Stimulated activated CD4-positive, alpha-beta T cell treated with anti-CD3 and anti-CD28 coated beads, Interleukin-1b, Interleukin-23, amount 100 ng/mL, for 48 hours (primary cell): ENCODE measurements around the gene MLPH.

Experiments
- DNase-seq: peaks from one replicate; pipeline ENCODE4 v3.0.0-alpha.2; 2020

The MLPH gene

GRCh38 chr2:237480556-237480955, 6.5 kb upstream of the MLPH start:
- DNase-seq, result no peak

- DNase-seq, result no peak
Measured at GRCh38 chr2:237480988-237481525, 6.0 kb upstream of the MLPH start.

- no peak for DNase-seq
Measured at GRCh38 chr2:237482485-237482884, 4.6 kb upstream of the MLPH start.

GRCh38 chr2:237483018-237483731, 3.9 kb upstream of the MLPH start:
- no peak for DNase-seq

- DNase-seq, result no peak
Measured at GRCh38 chr2:237485304-237485703, 1.7 kb upstream of the MLPH start.

GRCh38 chr2:237485844-237486243, 1.2 kb upstream of the MLPH start:
- no peak for DNase-seq

DNA sequence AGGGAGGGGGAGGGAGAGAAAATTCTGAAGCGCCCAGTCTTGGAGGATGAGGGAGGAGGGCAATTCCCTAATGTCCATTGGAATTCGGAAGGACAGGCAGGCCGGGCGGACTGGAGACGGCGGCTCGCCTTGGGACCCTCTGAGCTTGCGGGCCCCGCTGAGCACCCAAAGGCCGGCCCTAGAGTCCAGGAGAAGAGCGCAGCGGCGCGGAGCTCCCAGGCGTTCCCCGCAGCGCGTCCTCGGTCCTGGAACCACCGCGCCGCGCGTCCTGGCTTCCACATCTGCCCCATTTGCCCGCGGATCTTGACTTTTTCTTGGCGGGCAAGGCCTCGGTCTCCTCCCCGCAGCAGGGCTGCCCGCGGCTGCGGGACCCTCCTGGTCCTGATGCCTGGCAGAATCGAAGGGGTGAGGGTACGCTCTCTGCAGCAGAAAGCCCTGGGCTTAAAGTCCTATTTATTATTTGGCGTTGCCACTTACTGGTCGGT, 675 bp upstream of the MLPH start:
- no peak for DNase-seq

DNA sequence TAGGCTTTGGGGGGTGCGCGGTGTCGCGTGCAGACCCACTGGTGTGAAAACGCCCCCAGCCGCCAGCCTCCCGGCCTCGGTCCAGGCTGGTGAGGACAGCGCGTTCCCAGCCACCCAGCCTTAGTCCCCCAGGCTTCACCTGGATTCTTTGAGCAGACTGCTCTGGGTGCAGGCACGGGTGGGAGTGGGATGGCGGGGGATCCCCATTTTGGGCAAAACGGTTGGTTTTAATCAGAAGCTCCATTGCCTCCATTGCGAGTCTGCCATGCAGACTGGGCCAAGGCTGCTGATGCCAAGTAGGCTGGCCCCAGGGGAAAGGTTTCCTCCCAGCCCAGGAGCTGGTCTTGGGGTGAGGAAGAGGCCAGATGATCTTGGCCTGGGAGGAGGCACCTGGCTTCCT, 445 bp downstream of the MLPH start:
- no peak for DNase-seq

- no peak for DNase-seq
Measured at GRCh38 chr2:237488295-237488694, 1.2 kb downstream of the MLPH start.

DNA sequence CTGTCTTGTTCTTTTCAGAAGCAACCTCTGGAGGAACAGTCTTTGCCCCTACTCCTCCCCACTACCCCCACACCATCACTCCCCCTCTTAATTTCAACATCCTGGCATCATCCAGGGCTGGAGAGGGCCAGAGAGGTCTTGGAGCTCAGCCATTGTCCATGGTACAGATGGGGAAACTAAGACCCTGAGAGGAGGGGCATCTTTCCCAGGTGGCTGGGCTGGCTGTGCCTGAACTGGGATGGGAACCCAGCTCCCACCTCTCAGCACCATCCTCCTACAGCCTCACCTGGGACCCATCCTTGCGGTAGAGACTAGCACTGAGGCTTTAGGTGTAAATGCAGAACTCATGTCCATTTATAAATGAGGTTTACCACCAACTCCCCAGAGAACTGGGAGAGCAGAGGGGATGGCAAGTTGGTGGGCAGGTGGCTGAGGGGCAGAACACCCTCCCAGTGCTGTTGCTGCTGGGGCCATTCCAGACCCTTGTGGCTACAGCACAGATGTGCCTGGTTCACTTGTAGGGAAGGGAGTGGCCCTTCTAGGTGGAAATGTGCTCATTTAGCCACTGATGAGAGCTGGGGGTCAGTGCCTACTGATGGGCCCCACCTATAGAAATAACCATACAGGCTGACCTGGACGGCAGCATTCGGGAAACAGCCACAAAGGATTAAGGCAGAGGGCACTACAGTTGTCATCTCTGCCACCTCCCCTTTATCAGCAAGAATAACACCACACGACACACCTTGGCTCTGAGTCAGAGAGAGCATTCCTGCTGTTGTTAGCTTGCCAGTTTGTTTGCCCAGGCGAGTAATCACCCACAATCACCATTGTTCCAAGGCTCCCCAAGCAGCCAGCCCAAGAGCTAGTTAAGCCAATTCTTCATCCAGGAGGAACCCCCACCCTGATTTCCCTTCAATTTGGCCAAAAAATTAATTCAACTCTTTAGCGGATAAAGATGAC, 2.1 kb downstream of the MLPH start:
- no peak for DNase-seq

GRCh38 chr2:237490009-237490711, 3.1 kb downstream of the MLPH start:
- DNase-seq, result no peak

DNA sequence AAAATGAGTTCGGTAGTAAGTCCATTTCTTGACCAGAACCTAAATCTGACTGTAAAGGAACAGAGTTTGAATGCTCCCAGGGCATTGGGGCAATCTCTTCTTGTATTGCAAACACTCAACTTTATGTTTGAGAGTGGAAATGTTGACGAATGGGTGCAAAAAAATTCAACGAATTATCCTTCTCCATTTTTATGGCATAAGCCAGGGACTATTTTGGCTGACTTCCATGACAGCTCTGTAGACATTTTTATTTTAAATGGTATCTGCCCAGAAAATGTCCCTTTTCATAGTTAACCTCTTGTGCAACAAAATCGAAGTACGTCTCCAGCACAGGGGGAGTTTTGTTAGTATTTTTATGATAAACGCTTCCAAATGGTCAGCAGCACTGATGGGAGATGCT, 3.7 kb downstream of the MLPH start:
- DNase-seq, result no peak

GRCh38 chr2:237491515-237492118, 4.6 kb downstream of the MLPH start:
- no peak for DNase-seq

GRCh38 chr2:237492137-237492890, 5.3 kb downstream of the MLPH start:
- no peak for DNase-seq

DNA sequence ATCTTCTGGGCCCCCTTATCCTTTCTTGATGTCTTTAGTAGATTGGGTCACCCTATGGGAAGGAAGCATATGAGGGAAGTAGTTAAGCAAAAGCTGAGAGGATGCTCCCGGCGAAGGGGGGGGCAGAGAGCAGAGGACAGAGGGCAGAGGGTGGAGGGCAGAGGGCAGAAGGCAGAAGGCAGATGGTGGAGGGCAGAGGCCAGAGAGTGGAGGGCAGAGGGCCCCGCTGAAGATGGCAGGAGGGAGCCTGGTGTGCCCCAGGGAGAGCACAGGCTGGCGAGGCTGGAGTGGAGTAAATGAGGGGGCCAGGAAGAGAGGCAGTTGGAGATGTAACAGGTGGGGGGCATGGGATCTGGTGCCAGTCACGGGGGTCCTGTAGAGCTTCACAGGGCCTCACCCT, 7.0 kb downstream of the MLPH start:
- no peak for DNase-seq

GRCh38 chr2:237495521-237496117, 8.6 kb downstream of the MLPH start:
- no peak for DNase-seq

- no peak for DNase-seq
Measured at GRCh38 chr2:237496428-237496827, 9.4 kb downstream of the MLPH start.

- no peak for DNase-seq
Measured at GRCh38 chr2:237497009-237497837, 10.2 kb downstream of the MLPH start.

DNA sequence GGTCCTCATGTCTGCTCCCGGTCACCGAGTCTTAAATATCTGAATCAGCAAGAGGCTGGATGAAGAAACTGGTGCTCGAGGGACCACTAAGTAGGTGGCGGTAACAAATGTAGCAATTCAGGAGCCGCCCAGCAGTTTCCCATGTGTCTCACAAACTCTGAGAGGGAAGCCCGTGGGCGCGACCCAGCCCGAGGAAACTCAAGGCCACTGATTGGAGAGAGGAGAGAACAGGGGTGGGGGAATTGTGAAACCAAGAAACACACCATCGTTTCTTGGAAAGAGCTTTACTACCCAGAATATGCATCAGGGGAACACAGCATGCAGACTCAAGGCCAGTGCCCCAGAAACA, 10.8 kb downstream of the MLPH start:
- no peak for DNase-seq

- no peak for DNase-seq
Measured at GRCh38 chr2:237498341-237498740, 11.3 kb downstream of the MLPH start.
